Psoas muscle (tissue), 8 donors: ENCODE measurements around the gene TBCD. TPM values are rescaled to one million over a fixed set of nuclear protein-coding genes. Genes with fewer than 3 reads are reported as not detected.
"Not testable (repeated sequence)": the region's sequence is repeated elsewhere in the genome, so short reads cannot be mapped to it uniquely, and the experiment has no call there.

Experiments used
- ATAC-seq, 4 donors: fragments of 200-7000 bp; cut with Tn5 transposase; one replicate each; pipeline ENCODE4 v1.9.1; 2020; ENCODE audit warnings: moderate library complexity in 3 of 4, mild to moderate bottlenecking in 2 of 4
- DNase-seq, 2 donors: peaks; one replicate each; pipeline ENCODE4 v3.0.0-alpha.2; 2020
- H3K27ac ChIP-seq: fragments of 200-600 bp; one replicate; pipeline ENCODE4 v1.8.0; 2022
- H3K27me3 ChIP-seq, 3 donors: fragments of 200-600 bp in 1 of 3; one replicate each; pipeline versions ENCODE4 v1.6.1 to v1.8.0; 2013 to 2022; ENCODE audit warnings: low read length in 2 of 3, mild to moderate bottlenecking in 2 of 3, moderate library complexity in 1 of 3; ENCODE audit not compliant: insufficient read depth in 3 of 3
- H3K36me3 ChIP-seq, 2 donors: fragments of 200-600 bp in 1 of 2; one replicate each; pipeline versions ENCODE4 v1.6.1 to v1.8.0; 2013 to 2022; ENCODE audit warnings: low read depth in 1 of 2, mild to moderate bottlenecking in 1 of 2, moderate library complexity in 1 of 2; ENCODE audit not compliant: insufficient read depth in 1 of 2
- H3K4me1 ChIP-seq: fragments of 200-600 bp; one replicate; pipeline ENCODE4 v1.8.0; 2022
- H3K4me3 ChIP-seq: fragments of 200-600 bp; one replicate; pipeline ENCODE4 v1.8.0; 2022; ENCODE audit warnings: mild to moderate bottlenecking
- H3K9me3 ChIP-seq: fragments of 200-600 bp; one replicate; pipeline ENCODE4 v1.8.0; 2022
- CTCF ChIP-seq: fragments of 200-600 bp; IDR thresholded peaks from one replicate; pipeline ENCODE4 v1.8.0; 2022; ENCODE audit warnings: antibody characterized with exemption
- WGBS, 3 donors: extraction: QIAGEN DNeasy Blood & Tissue Kit; methylation state at CpG; one replicate each; pipeline versions ENCODE4 v1.1.6 to v1.1.7; 2013; 5-methylcytosine and 5-hydroxymethylcytosine counted together
- intact Hi-C, 2 donors: fragments of 100-400 bp; cut with DNase I; formaldehyde crosslinking; loops; one replicate each; pipeline versions ENCODE4 v1.11.0 to v1.14.2; 2022
- polyA plus RNA-seq, 3 donors: library from polyadenylated mRNA; stranded (reverse); fragments of 200-250 nt; gene quantifications; one replicate each; pipeline ENCODE4 v1.2.3, GENCODE V29; 2013
- total RNA-seq, 4 donors: library from RNA; stranded (reverse); fragmentation: NEBNext Ultra II Directional in 2 of 4; extraction: Animal tissue kit (Norgen Biotek cat#: 25700) in 2 of 4; gene quantifications; one replicate each; pipeline versions ENCODE4 v1.2.1 to v1.2.4, GENCODE V29; 2021 to 2023
- donor health status: healthy with polysubstance abuse.
- donor health status: DM: no; HTN: no; CAD: no; lungs with moderate emphysema.
- donor health status: Bipolar disorder and iron deficiency.
- donor health status: healthy.
- donor health status: DM: yes; HTN: yes; CAD: no.
- donor health status: DM: no; HTN: no; CAD: no.
- donor health status: DM: no; HTN: no; CAD: no.
- donor health status: DM: yes; HTN: yes; CAD: no.

Gene TBCD
- total and polyA plus RNA-seq, 7 donors, result 28.2 to 65.0 (median 36.5) TPM

DNA sequence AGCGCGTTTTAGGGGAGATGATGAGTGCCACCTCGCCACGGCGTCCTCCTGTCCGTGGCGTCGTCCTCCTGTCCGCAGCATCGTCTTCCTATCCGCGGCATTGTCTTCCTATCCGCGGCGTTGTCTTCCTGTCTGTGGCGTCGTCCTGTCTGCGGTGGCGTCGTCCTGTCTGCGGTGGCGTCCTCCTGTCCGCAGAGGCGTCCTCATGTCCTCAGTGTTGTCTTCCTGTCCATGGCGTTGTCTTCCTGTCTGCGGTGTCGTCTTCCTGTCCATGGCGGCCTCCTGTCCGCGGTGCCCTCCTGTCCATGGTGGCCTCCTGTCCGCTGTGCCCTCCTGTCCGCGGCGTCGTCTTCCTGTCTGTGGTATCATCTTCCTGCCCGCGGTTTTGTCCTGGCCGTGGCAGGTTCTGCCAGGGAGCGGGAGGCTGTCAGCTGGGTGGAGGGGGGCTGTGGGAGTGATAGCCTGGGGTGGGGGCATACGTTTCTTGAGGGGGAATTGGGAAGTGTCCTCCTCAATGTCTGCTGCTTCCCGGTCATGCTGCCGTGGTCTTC, 30.9 kb downstream of the TBCD start:
- DNase-seq, result peak in 1 of 2 donors; percentile 51
- intact Hi-C loops, result loop anchor here in 1 of 2 donors (1.0 kb wide), 1 partner anchor 131 kb away; no protein-coding TSS in a partner anchor
- no peaks in the 10 kb centered on the region for H3K27me3 ChIP-seq
- no peak for ATAC-seq
- no peak overlapping the region for H3K4me3 ChIP-seq
- no peaks in the 10 kb centered on the region for H3K9me3 ChIP-seq
- H3K4me1 ChIP-seq, result peaks cover 16% of the 10 kb centered on the region
- WGBS, 3 donors, result 74 to 87% (median 85%) methylated on average over 42 of the region's 42 CpGs
- peaks cover 3 to 11% of the 10 kb centered on the region in 2 donors for H3K36me3 ChIP-seq
- TF ChIP-seq CTCF, result no peak
- peak overlapping the region; percentile 59 for H3K27ac ChIP-seq

GRCh38 chr17:82783498-82783897, 31.6 kb downstream of the TBCD start:
- Histone ChIP-seq H3K36me3 (peaks cover 3 to 11% of the 10 kb centered on the region in 2 donors), H3K27me3 (no peaks in the 10 kb centered on the region), H3K4me1 (peaks cover 20% of the 10 kb centered on the region), H3K9me3 (no peaks in the 10 kb centered on the region), H3K4me3 (no peak overlapping the region), H3K27ac (no peak overlapping the region)
- ATAC-seq (no peak), DNase-seq (peak in 1 of 2 donors; percentile 46)
- TF ChIP-seq CTCF, result no peak
- intact Hi-C loops, result no loop called here
- 91 to 94% (median 93%) methylated on average over 18 of the region's 18 CpGs for WGBS, 3 donors

DNA sequence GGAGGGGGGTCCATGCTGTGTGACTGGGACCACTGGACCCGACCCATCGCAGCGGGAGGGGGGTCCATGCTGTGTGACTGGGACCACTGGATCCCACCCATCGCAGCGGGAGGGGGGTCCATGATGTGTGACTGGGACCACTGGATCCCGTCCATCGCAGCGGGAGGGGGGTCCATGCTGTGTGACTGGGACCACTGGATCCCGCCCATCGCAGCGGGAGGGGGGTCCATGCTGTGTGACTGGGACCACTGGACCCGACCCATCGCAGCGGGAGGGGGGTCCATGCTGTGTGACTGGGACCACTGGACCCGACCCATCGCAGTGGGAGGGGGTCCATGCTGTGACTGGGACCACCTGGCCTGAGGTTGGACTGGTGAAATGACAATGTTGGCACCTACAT, 33.7 kb downstream of the TBCD start:
- DNase-seq, ATAC-seq, intact Hi-C loops, H3K4me3 ChIP-seq, H3K27me3 ChIP-seq, H3K27ac ChIP-seq, H3K9me3 ChIP-seq: not testable (repeated sequence)
- 96 to 97% (median 97%) methylated on average over 12 to 16 of the region's 16 CpGs for WGBS, 3 donors
- Histone ChIP-seq H3K4me1 (peaks cover 25% of the 10 kb centered on the region), H3K36me3 (peaks cover 3 to 11% of the 10 kb centered on the region in 2 donors)

DNA sequence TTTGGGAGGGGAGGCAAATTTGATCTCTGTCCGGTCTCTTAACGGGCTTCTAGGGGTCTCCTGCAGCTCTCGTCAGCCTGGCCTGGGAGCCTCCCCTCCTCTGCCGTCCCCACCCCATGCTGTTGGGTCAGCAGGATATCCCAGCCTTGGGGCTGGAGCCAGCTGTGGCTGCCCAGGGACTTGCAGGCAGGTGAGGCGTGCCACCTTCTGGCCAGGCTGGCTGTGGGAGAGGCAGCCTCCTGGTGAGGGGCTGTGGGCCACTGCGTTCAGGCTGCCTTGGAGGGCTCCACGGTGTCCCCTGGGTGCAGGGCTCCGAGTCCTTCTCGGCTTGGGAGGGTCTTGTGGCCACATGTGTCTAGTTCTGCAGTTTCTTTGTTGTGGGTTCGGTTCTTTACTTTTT, 34.6 kb downstream of the TBCD start:
- peaks cover 25% of the 10 kb centered on the region for H3K4me1 ChIP-seq
- ATAC-seq (peak in 3 of 4 donors; percentile 28 to 42 (median 37)), DNase-seq (no peak)
- TF ChIP-seq CTCF, result no peak
- WGBS, 3 donors, result 83 to 89% (median 87%) methylated on average over 10 of the region's 10 CpGs
- no peaks in the 10 kb centered on the region for H3K9me3 ChIP-seq
- H3K27me3 ChIP-seq, result no peaks in the 10 kb centered on the region
- H3K4me3 ChIP-seq, result no peak overlapping the region
- H3K36me3 ChIP-seq, result peaks cover 3 to 11% of the 10 kb centered on the region in 2 donors
- intact Hi-C loops, result no loop called here
- peak overlapping the region; percentile 70 for H3K27ac ChIP-seq

- DNase-seq, result peak; percentile 90 to 95
- 27 to 42% (median 28%) methylated on average over 27 of the region's 27 CpGs for WGBS, 3 donors
- Histone ChIP-seq H3K9me3 (no peaks in the 10 kb centered on the region), H3K4me1 (peaks cover 21% of the 10 kb centered on the region), H3K27me3 (no peaks in the 10 kb centered on the region), H3K27ac (peak overlapping the region; percentile 70), H3K4me3 (peak overlapping the region; percentile 12), H3K36me3 (peaks cover 3 to 11% of the 10 kb centered on the region in 2 donors)
- intact Hi-C loops, result no loop called here
- no peak for TF ChIP-seq CTCF
- peak; percentile 92 to 95 (median 94) for ATAC-seq
Measured at GRCh38 chr17:82787081-82787848, 35.4 kb downstream of the TBCD start.
